Spleen (tissue), 7 donors: Measurements from ENCODE around the gene MARCHF10.

Experiments used
- POLR2A ChIP-seq, 3 donors: fragments of 450-650 bp; IDR thresholded peaks; one replicate each; pipeline ENCODE4 v1.5.1; 2017; ENCODE audit warnings: antibody characterized with exemption in 3 of 3, mild to moderate bottlenecking in 1 of 3
- POLR2AphosphoS5 ChIP-seq, 3 donors: sonication (generic); formaldehyde crosslinking; IDR thresholded peaks; one replicate each; pipeline ENCODE4 v1.5.1; 2017; ENCODE audit warnings: antibody characterized with exemption in 3 of 3
- TF ChIP-seq, protein P1 (sequence below), 11 experiments: fragments of 200-600 bp in 7 of 11; fragments of 450-650 bp in 4 of 11; sonication (generic) in 4 of 11; IDR thresholded peaks in 8 of 11; conservative IDR thresholded peaks in 3 of 11; 1 replicate in 7 of 11; 2 replicates in 4 of 11; pipeline versions ENCODE4 v1.4.0 to v1.8.0; 2016 to 2021; ENCODE audit warnings: antibody characterized with exemption in 11 of 11, inconsistent platforms in 4 of 11, mild to moderate bottlenecking in 1 of 11
- donor health status: DM: no; HTN: no; CAD: no; lungs with moderate emphysema.
- donor health status: DM: no; HTN: no; CAD: no.
- donor health status: DM: no; HTN: no; CAD: no.

DNA sequence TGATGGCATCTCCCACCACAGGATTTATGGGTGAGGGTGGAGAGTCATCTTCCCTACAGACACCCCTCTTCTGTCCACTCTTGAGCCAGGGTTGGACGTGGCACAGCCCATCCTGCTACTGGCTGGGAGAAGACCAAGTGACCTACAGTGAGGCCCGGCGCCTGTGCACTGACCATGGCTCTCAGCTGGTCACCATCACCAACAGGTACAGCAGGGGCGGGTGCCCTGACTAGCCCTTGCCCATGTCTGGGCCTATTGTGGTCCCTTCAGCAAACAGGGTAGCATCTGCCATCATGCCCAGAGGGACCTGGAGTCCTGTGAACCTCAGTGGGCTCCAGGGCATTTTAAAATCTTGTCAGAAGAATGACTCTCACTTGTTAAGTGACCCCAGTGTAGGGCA is 132.4 kb downstream of the MARCHF10 start:
- TF ChIP-seq, protein P1, sequence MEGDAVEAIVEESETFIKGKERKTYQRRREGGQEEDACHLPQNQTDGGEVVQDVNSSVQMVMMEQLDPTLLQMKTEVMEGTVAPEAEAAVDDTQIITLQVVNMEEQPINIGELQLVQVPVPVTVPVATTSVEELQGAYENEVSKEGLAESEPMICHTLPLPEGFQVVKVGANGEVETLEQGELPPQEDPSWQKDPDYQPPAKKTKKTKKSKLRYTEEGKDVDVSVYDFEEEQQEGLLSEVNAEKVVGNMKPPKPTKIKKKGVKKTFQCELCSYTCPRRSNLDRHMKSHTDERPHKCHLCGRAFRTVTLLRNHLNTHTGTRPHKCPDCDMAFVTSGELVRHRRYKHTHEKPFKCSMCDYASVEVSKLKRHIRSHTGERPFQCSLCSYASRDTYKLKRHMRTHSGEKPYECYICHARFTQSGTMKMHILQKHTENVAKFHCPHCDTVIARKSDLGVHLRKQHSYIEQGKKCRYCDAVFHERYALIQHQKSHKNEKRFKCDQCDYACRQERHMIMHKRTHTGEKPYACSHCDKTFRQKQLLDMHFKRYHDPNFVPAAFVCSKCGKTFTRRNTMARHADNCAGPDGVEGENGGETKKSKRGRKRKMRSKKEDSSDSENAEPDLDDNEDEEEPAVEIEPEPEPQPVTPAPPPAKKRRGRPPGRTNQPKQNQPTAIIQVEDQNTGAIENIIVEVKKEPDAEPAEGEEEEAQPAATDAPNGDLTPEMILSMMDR (IDR thresholded peaks at IDR 0.05 in 8 of 11, conservative IDR thresholded peaks at IDR 0.05 in 3 of 11): no peak
- TF ChIP-seq POLR2A (IDR thresholded peaks at IDR 0.05) (no peak), POLR2AphosphoS5 (IDR thresholded peaks at IDR 0.05) (no peak)
